ENCODE data around the gene DOCK4. TPM values are rescaled to one million over a fixed set of nuclear protein-coding genes. Genes with fewer than 3 reads are reported as not detected.

The DOCK4 gene
- total RNA-seq, 2 experiments from 2014 or later, result 0.32 TPM

DNA sequence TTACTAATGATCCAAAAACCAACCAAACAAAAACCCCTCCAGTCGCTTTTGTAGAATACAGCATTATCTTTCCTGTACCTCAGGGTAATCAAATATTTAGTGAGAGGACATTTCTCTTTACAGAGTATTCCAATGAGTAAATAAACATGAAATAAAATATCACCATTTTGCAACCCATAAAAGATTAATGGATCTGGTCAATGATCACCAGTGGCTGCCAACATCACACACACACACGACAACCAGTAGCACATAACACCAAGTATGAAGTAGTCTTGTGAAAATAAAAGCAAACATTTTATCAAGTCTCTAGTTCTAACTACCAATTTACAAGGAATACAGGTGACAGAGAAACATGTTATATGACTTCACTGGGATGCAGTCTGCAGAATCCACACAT is 455.3 kb downstream of the DOCK4 start:
- Mint-ChIP-seq H3K27ac (no peak overlapping the region), H3K27me3 (no peaks in the 10 kb centered on the region), H3K36me3 (ENCODE audit: low read depth) (no peaks in the 10 kb centered on the region), H3K4me3 (no peak overlapping the region), H3K9me3 (ENCODE audit: low read depth) (no peaks in the 10 kb centered on the region), H3K4me1 (no peaks in the 10 kb centered on the region)
- no peak for DNase-seq
- ChIA-PET CTCF (interaction anchor here (0.7 kb wide), 1 partner anchor 92 kb away, joined by 3 read pairs; no protein-coding TSS in a partner anchor), POLR2A (no interaction called here)
- no peak for ATAC-seq
- intact Hi-C loops (cut with DNase I, micrococcal nuclease), result loop anchor here (5.0 to 10.0 kb wide), 4 partner anchors 106 to 1144 kb away; no protein-coding TSS in a partner anchor

DNA sequence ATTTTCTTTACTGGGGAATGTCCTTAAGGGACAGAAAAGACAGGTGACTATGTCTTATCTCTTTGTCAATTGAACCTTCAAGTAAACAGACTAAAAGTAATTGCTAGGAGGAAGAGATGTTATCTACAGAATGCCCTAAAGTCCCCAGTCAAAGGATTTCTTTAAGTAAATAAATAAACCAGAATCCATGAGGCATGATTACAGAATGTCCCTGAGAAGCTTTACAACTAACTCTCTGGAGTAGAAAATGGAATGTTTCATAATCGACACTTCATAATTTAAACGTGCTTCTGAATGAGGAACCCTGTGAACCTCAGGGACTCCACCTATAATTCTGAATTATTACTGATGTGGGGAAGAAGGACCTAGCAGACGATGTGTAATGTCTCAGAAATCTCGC is 456.0 kb downstream of the DOCK4 start:
- no peaks in the 10 kb centered on the region for H3K4me1 Mint-ChIP-seq

DNA sequence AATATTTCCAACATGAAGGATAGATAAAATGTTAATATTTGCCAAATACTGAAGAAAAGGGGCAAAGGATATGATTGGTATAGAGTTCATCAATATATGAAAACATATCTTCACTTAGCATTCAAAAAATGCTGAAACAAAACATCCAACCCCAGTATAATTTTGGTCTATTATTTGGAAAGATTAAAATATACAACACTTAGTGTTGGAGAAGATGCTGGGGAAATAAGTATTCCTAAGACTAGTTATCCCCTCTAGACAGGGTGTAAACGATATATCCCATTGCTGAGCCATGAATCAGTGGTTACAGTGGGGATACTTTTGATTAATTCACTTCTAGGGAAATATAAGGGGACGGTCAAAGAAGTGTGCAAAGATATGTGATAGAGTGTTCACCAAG is 456.6 kb downstream of the DOCK4 start:
- Mint-ChIP-seq H3K36me3 (ENCODE audit: low read depth) (no peaks in the 10 kb centered on the region), H3K4me1 (no peaks in the 10 kb centered on the region), H3K27me3 (no peaks in the 10 kb centered on the region), H3K27ac (no peak overlapping the region), H3K9me3 (ENCODE audit: low read depth) (no peaks in the 10 kb centered on the region), H3K4me3 (no peak overlapping the region)
- intact Hi-C loops (cut with DNase I, micrococcal nuclease), result loop anchor here (5.0 to 10.0 kb wide), 5 partner anchors 108 to 1675 kb away; no protein-coding TSS in a partner anchor
- DNase-seq (no peak), ATAC-seq (no peak)
- ChIA-PET POLR2A (no interaction called here), CTCF (interaction anchor here (1.1 kb wide), 1 partner anchor 11 kb away, joined by 3 read pairs; no protein-coding TSS in a partner anchor)

More for the DNA sequence above, 456.0 kb downstream of the DOCK4 start:
- POLR2A ChIA-PET, result no interaction called here
- ATAC-seq, result no peak
- DNase-seq, result no peak
- Mint-ChIP-seq H3K4me3 (no peak overlapping the region), H3K36me3 (ENCODE audit: low read depth) (no peaks in the 10 kb centered on the region), H3K27ac (no peak overlapping the region), H3K27me3 (no peaks in the 10 kb centered on the region), H3K9me3 (ENCODE audit: low read depth) (no peaks in the 10 kb centered on the region)
- intact Hi-C loops (cut with DNase I, micrococcal nuclease), result loop anchor here (5.0 to 10.0 kb wide), 4 partner anchors 107 to 1145 kb away; no protein-coding TSS in a partner anchor
- CTCF ChIA-PET, result interaction anchor here (0.5 to 1.1 kb wide), 2 partner anchors 11 to 347 kb away, joined by 3 read pairs; no protein-coding TSS in a partner anchor

DNA sequence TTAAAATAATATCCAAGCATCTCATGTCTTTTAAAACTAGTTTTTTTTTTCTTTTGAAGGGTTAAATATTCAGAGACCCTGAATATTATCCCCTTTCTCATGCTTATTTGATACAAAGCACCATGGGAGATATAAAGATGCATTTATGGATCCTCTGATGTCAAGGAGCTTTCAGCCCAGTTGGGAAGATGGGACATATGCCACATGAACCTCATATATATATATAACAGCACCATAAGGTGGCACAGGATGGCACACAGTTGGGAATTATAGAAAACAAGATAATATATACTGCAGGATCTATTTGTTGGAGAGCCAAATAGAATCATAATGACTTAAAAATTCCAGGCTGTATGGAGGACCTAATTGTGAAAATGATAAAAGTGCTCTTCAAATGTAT is 458.5 kb downstream of the DOCK4 start:
- no peaks in the 10 kb centered on the region for H3K27me3 Mint-ChIP-seq
- intact Hi-C loops (cut with DNase I, micrococcal nuclease), result loop anchor here in 1 of 2 experiments (10.0 kb wide), 1 partner anchor 1677 kb away; no protein-coding TSS in a partner anchor

DNA sequence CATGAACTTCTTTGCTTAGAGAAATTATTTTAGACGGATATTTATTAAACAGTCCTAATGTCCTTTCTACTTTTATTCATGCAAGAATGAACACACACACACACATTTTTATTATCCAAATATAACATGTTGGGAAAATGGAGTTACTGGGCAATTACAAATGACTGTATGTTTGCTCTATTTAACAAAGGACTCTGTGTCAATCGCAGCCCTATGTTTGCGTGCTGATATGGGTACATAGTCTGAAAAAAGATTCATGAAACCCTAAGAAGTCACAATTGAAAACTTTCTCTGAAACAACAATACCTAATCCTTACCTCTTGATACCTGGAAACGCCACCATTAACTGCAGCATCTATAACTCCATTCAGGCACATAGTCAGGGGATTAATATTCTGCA is 459.2 kb downstream of the DOCK4 start:
- DNase-seq (no peak), ATAC-seq (no peak)
- no peak overlapping the region for H3K4me3 Mint-ChIP-seq
- CTCF ChIA-PET, result no interaction called here
- POLR2A ChIA-PET, result no interaction called here
- no peaks in the 10 kb centered on the region for H3K36me3 Mint-ChIP-seq (ENCODE audit: low read depth)
- H3K27ac Mint-ChIP-seq, result no peak overlapping the region
- no peaks in the 10 kb centered on the region for H3K4me1 Mint-ChIP-seq
- intact Hi-C loops (cut with DNase I, micrococcal nuclease), result loop anchor here in 1 of 2 experiments (10.0 kb wide), 1 partner anchor 1678 kb away; no protein-coding TSS in a partner anchor
- H3K9me3 Mint-ChIP-seq (ENCODE audit: low read depth), result no peaks in the 10 kb centered on the region
- H3K27me3 Mint-ChIP-seq, result no peaks in the 10 kb centered on the region

More for the DNA sequence above, 458.5 kb downstream of the DOCK4 start:
- CTCF ChIA-PET, result no interaction called here
- no peak overlapping the region for H3K27ac Mint-ChIP-seq
- no peak overlapping the region for H3K4me3 Mint-ChIP-seq
- no peaks in the 10 kb centered on the region for H3K4me1 Mint-ChIP-seq
- POLR2A ChIA-PET, result no interaction called here
- H3K9me3 Mint-ChIP-seq (ENCODE audit: low read depth), result no peaks in the 10 kb centered on the region
- DNase-seq, result no peak
- no peak for ATAC-seq
- H3K36me3 Mint-ChIP-seq (ENCODE audit: low read depth), result no peaks in the 10 kb centered on the region

DNA sequence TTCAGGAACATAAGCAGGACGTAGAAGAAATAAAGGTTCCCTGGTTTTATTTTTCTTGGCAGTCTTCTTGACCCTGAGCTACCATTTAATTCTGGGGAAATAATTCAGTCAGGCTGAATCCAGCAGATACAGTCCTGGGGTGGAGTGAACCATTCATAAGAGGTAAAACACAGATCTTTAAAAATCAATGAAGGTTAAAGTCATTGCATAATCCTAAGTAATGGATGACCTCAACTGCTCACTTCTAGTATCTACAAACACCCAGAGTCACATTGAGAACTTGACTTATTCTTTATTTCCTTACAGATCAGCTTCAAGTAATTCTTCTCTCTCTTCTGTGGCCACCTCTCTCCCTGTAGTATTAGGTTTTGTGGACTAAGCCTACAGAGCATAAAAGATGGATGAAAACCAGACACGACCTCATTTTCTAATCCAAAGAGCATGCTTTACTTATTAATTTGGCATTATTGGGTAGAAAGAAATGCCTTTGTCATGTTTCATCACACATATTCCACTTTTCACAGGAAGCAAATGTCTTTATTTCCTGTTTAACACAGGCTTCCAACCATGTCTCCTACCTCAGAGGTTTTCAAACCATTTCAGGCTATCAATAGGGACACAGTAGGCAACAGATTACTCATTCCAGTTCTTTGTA is 461.6 kb downstream of the DOCK4 start:
- Mint-ChIP-seq H3K27me3 (peaks cover 2% of the 10 kb centered on the region), H3K36me3 (ENCODE audit: low read depth) (no peaks in the 10 kb centered on the region), H3K9me3 (ENCODE audit: low read depth) (no peaks in the 10 kb centered on the region), H3K4me1 (no peaks in the 10 kb centered on the region), H3K4me3 (no peak overlapping the region), H3K27ac (no peak overlapping the region)
- intact Hi-C loops (cut with DNase I, micrococcal nuclease), result loop anchor here (5.0 to 10.0 kb wide), 4 partner anchors 673 to 1968 kb away; no protein-coding TSS in a partner anchor
- CTCF ChIA-PET, result interaction anchor here (0.7 to 1.2 kb wide), 2 partner anchors 8 to 109 kb away, joined by 3 to 5 read pairs; no protein-coding TSS in a partner anchor
- POLR2A ChIA-PET, result interaction anchor here (0.8 kb wide), 1 partner anchor 1679 kb away, joined by 3 read pairs; no protein-coding TSS in a partner anchor
- ATAC-seq (no peak), DNase-seq (no peak)

DNA sequence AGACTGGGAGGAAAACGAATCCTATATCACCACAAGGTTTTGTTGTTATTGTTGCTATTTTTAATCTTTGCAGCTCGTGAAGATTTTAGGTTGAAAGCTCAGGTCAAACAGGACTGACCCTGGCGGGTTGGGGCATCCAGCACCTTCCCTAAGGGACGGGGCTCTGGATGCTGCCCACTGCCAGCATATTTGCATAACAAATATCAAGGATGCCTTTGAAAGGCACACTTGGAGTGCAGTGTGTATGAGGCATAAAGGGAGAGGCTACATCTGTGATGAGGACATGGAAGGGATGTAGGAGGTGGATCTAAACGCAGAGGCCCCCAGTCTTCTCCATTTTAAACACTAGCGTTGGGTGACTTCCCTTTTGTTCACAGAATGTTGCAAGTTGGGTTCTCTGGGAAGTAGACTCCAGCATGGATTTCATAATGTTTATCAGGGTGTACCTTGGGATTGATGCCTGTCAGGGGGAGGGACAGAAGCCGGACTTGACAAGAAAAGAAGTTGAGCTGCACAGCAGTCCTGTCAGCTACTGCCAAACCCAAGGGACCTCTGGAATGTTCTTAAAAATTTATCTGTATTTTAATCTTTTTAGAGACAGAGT is 462.9 kb downstream of the DOCK4 start:
- peaks cover 2% of the 10 kb centered on the region for H3K27me3 Mint-ChIP-seq
- DNase-seq (no peak), ATAC-seq (no peak)
- H3K9me3 Mint-ChIP-seq (ENCODE audit: low read depth), result no peaks in the 10 kb centered on the region
- CTCF ChIA-PET, result interaction anchor here (0.9 to 1.0 kb wide), 2 partner anchors 342 to 753 kb away, joined by 3 to 5 read pairs; no protein-coding TSS in a partner anchor
- intact Hi-C loops (cut with DNase I, micrococcal nuclease), result loop anchor here (5.0 to 10.0 kb wide), 4 partner anchors 674 to 1969 kb away; no protein-coding TSS in a partner anchor
- POLR2A ChIA-PET, result interaction anchor here (0.6 kb wide), 1 partner anchor 730 kb away, joined by 4 read pairs; no protein-coding TSS in a partner anchor
- H3K36me3 Mint-ChIP-seq (ENCODE audit: low read depth), result no peaks in the 10 kb centered on the region
- H3K4me1 Mint-ChIP-seq, result no peaks in the 10 kb centered on the region
- no peak overlapping the region for H3K4me3 Mint-ChIP-seq
- no peak overlapping the region for H3K27ac Mint-ChIP-seq

DNA sequence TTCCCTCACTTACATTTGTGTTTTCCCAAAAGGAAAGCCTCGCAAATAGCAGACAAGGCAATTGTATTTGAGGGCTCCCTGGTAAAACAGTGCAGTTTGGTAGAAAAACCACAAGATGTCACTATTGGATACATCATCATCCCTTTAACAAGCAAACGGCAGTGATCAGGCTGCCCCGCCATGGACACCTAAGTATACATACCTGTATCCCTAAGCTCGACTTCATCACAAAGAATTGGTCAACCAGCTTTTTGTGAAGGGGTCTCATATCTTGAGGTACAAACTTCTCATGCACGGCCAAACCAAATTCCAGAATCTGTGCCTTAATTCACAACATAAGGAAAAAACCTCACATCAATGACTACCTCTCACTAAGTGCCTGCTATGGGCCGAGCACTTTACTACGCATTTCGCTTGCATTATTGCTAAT is 464.4 kb downstream of the DOCK4 start:
- ATAC-seq, result peak; percentile 86
- CTCF ChIA-PET, result interaction anchor here (0.5 to 2.5 kb wide), 7 partner anchors 11 to 754 kb away, joined by 3 to 11 read pairs (median 3); no protein-coding TSS in a partner anchor

DNA sequence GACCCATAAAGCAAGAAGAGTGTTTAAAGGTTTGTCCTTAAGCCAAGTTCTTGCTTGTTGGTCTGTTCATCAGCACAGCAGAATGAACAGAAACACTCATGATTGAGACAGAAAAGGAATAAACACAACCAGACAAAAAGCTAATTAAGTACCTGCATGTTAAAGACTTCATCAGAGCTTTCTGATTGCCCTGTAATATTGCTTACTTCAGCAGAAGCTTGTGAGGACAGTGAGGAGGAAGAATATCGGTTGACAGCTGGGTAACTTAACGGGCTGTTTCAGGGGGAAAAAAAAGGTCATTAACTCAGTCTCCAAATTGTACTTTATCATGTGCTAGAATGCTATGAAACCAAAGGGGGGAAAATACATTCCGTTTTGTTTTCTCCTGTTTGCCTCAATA is 465.3 kb downstream of the DOCK4 start:
- ChIA-PET CTCF (interaction anchor here (0.8 to 2.5 kb wide), 8 partner anchors 9 to 755 kb away, joined by 3 to 11 read pairs (median 4); no protein-coding TSS in a partner anchor), POLR2A (no interaction called here)
- H3K9me3 Mint-ChIP-seq (ENCODE audit: low read depth), result no peaks in the 10 kb centered on the region
- peaks cover 5% of the 10 kb centered on the region for H3K27me3 Mint-ChIP-seq
- no peaks in the 10 kb centered on the region for H3K36me3 Mint-ChIP-seq (ENCODE audit: low read depth)
- no peaks in the 10 kb centered on the region for H3K4me1 Mint-ChIP-seq
- DNase-seq (no peak), ATAC-seq (no peak)
- no peak overlapping the region for H3K4me3 Mint-ChIP-seq
- H3K27ac Mint-ChIP-seq, result no peak overlapping the region
- intact Hi-C loops (cut with DNase I, micrococcal nuclease), result loop anchor here (1.0 to 10.0 kb wide), 5 partner anchors 676 to 1971 kb away; no protein-coding TSS in a partner anchor

More for the DNA sequence above, 464.4 kb downstream of the DOCK4 start:
- peak; percentile 55 for DNase-seq
- H3K27ac Mint-ChIP-seq, result no peak overlapping the region
- no peaks in the 10 kb centered on the region for H3K9me3 Mint-ChIP-seq (ENCODE audit: low read depth)
- no peaks in the 10 kb centered on the region for H3K36me3 Mint-ChIP-seq (ENCODE audit: low read depth)
- intact Hi-C loops (cut with DNase I, micrococcal nuclease), result loop anchor here (1.0 to 10.0 kb wide), 5 partner anchors 675 to 1970 kb away; no protein-coding TSS in a partner anchor
- H3K4me1 Mint-ChIP-seq, result no peaks in the 10 kb centered on the region
- POLR2A ChIA-PET, result no interaction called here
- peaks cover 2% of the 10 kb centered on the region for H3K27me3 Mint-ChIP-seq
- no peak overlapping the region for H3K4me3 Mint-ChIP-seq

DNA sequence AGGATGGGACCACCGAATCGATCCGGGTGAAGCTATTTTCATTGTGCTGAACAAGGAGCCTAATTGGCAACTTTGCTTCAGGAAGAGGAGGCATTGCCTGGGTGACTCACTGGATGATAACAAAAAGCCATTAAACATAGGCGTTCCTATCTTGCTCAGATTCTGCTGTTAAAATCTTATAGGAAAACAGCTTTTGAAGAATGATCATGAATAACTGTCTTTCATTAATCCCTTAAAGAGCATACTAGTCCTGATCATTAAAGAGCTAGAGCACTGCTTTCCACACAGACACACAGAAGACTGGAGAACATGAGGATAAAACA is 469.7 kb downstream of the DOCK4 start:
- Mint-ChIP-seq H3K4me3 (no peak overlapping the region), H3K9me3 (ENCODE audit: low read depth) (no peaks in the 10 kb centered on the region), H3K36me3 (ENCODE audit: low read depth) (no peaks in the 10 kb centered on the region), H3K27me3 (peaks cover 4% of the 10 kb centered on the region), H3K27ac (no peak overlapping the region), H3K4me1 (no peaks in the 10 kb centered on the region)
- ChIA-PET POLR2A (no interaction called here), CTCF (interaction anchor here (0.9 to 1.5 kb wide), 6 partner anchors 8 to 216 kb away, joined by 4 to 6 read pairs (median 4); no protein-coding TSS in a partner anchor)
- no peak for ATAC-seq
- DNase-seq, result no peak
- intact Hi-C loops (cut with DNase I, micrococcal nuclease), result loop anchor here (5.0 to 10.0 kb wide), 2 partner anchors 644 to 1642 kb away; partner anchors contain the start of gene LRRN3 (in 1 of the 2)

Measured in activated CD4-positive, alpha-beta T cell treated with anti-CD3 and anti-CD28 coated beads for 36 hours (primary cell).